HepG2 (cell line): ENCODE results near the gene IL1RAP. TPM values are rescaled to one million over a fixed set of nuclear protein-coding genes. Genes with fewer than 3 reads are reported as not detected.

Experiments
- BRF2 ChIP-seq: sonication (generic); formaldehyde crosslinking; IDR thresholded peaks from 2 replicates; pipeline ENCODE4 v1.8.1; 2022; ENCODE audit warnings: mild to moderate bottlenecking, missing genetic modification reagents
- CHD4 ChIP-seq: fragments of 200-600 bp; sonication (generic); IDR thresholded peaks from 2 replicates; pipeline ENCODE4 v1.7.0; 2017; ENCODE audit warnings: mild to moderate bottlenecking, low read length, borderline replicate concordance
- CTCF ChIP-seq: sonication (generic); formaldehyde crosslinking; IDR thresholded peaks from 2 replicates; pipeline ENCODE4 v1.5.0; 2020; ENCODE audit warnings: mild to moderate bottlenecking, missing genetic modification reagents, moderate library complexity
- FOXM1 ChIP-seq: sonication (generic); formaldehyde crosslinking; IDR thresholded peaks from 2 replicates; pipeline ENCODE4 v1.5.0; 2020; ENCODE audit warnings: missing genetic modification reagents
- GATAD2A ChIP-seq: IDR thresholded peaks from 2 replicates; pipeline ENCODE4 v1.6.1; 2016
- SIX4 ChIP-seq: sonication (generic); formaldehyde crosslinking; IDR thresholded peaks from 2 replicates; pipeline ENCODE4 v1.4.0; 2020; ENCODE audit warnings: missing genetic modification reagents
- SOX6 ChIP-seq, 2 experiments: fragments of 450-650 bp in 1 of 2; sonication (generic) in 1 of 2; formaldehyde crosslinking in 1 of 2; IDR thresholded peaks; 2 replicates each; pipeline versions ENCODE4 v1.4.0 to v1.6.1; 2017 to 2020; ENCODE audit warnings: antibody characterized with exemption in 1 of 2, mild to moderate bottlenecking in 1 of 2, missing genetic modification reagents in 1 of 2
- SRSF4 ChIP-seq: fragments of 200-400 bp; formaldehyde crosslinking; IDR thresholded peaks from one replicate; pipeline ENCODE4 v1.6.1; 2018; ENCODE audit warnings: mild to moderate bottlenecking, low read depth, low read length, moderate library complexity; ENCODE audit not compliant: poor library complexity, severe bottlenecking
- THRA ChIP-seq: sonication (generic); formaldehyde crosslinking; IDR thresholded peaks from 2 replicates; pipeline ENCODE4 v1.4.0; 2020; ENCODE audit warnings: missing genetic modification reagents, borderline replicate concordance
- ZBED4 ChIP-seq: sonication (generic); formaldehyde crosslinking; IDR thresholded peaks from 2 replicates; pipeline ENCODE4 v1.4.0; 2020; ENCODE audit warnings: missing genetic modification reagents, borderline replicate concordance
- ZBTB42 ChIP-seq: sonication (generic); formaldehyde crosslinking; IDR thresholded peaks from 2 replicates; pipeline ENCODE4 v1.5.0; 2020; ENCODE audit warnings: mild to moderate bottlenecking, missing genetic modification reagents
- ZNF121 ChIP-seq: sonication (generic); formaldehyde crosslinking; IDR thresholded peaks from 2 replicates; pipeline ENCODE4 v1.5.0; 2020; ENCODE audit warnings: mild to moderate bottlenecking, missing genetic modification reagents
- ZNF280B ChIP-seq: sonication (generic); formaldehyde crosslinking; IDR thresholded peaks from 2 replicates; pipeline ENCODE4 v1.5.0; 2020; ENCODE audit warnings: missing genetic modification reagents, mild to moderate bottlenecking, borderline replicate concordance
- ZNF639 ChIP-seq: conservative IDR thresholded peaks from 2 replicates; pipeline ENCODE4 v1.6.1; 2018; ENCODE audit warnings: missing genetic modification reagents
- ZNF652 ChIP-seq: IDR thresholded peaks from 2 replicates; pipeline ENCODE4 v1.6.1; 2016; ENCODE audit warnings: low read depth, borderline replicate concordance
- polyA plus RNA-seq, 8 experiments: library from polyadenylated mRNA; depleted of rRNA in 3 of 8; stranded (reverse) in 7 of 8; unstranded in 1 of 8; fragments of >200 nt; fragmentation: Illumina TruSeq in 4 of 8; extraction: Trizol in 4 of 8; gene quantifications; 2 replicates each; pipeline versions ENCODE4 v1.2.1 to v1.2.3, GENCODE V29; 2011 to 2016; ENCODE audit warnings: low read depth in 4 of 8, missing spikeins in 1 of 8, mixed read lengths in 1 of 8; ENCODE audit not compliant: insufficient read depth in 1 of 8
- total RNA-seq, 5 experiments: library from RNA; depleted of rRNA; stranded (reverse); fragments of >200 nt; fragmentation: Illumina TruSeq; extraction: Trizol; gene quantifications; 2 replicates each; pipeline ENCODE4 v1.2.3, GENCODE V29; 2016; ENCODE audit warnings: low read depth in 1 of 5

The IL1RAP gene
- total and polyA plus RNA-seq, 2 of the 13 experiments (the other 11 are each of a cell fraction or from before 2014, with no cell fraction given): 18.3 to 54.9 TPM

GRCh38 chr3:190513409-190514370 is at the start of gene IL1RAP (continued):
- TF ChIP-seq ZBED4 (CRISPR knock-in tag) (0 out of 2 replicates have a peak, but pooled peaks have one; percentile 54), BRF2 (CRISPR knock-in tag) (no peak), CHD4 (no peak), ZNF652 (CRISPR knock-in tag) (peak; percentile 49; the same call in 1 of the 2 replicates), SOX6 (IDR thresholded peaks at IDR 0.05) (no peak), SOX6 (CRISPR knock-in tag; IDR thresholded peaks at IDR 0.05) (peak; percentile 83; the same call in 1 of the 2 replicates), ZNF280B (CRISPR knock-in tag) (no peak), SRSF4 (no peak), THRA (CRISPR knock-in tag) (0 out of 2 replicates have a peak, but pooled peaks have one; percentile 12), ZNF121 (CRISPR knock-in tag) (peak; percentile 100), ZBTB42 (no peak), CTCF (peak; percentile 76), GATAD2A (peak; percentile 92), SIX4 (CRISPR knock-in tag) (no peak; the same call in 1 of the 2 replicates), ZNF639 (CRISPR knock-in tag) (peak; percentile 81), FOXM1 (no peak)
